Omental fat pad (tissue), 4 donors: ENCODE data around the gene CNTLN. TPM values are rescaled to one million over a fixed set of nuclear protein-coding genes. Genes with fewer than 3 reads are reported as not detected.

Source experiments
- ATAC-seq: fragments of 150-250 bp; one replicate; pipeline ENCODE4 v1.9.1; 2016; ENCODE audit warnings: mild to moderate bottlenecking, moderate library complexity; ENCODE audit not compliant: low FRiP score
- DNase-seq: peaks from one replicate; pipeline ENCODE4 v3.0.0-alpha.2; 2019; ENCODE audit warnings: low spot score
- CTCF ChIP-seq, 3 donors: fragments of 450-650 bp; IDR thresholded peaks; one replicate each; pipeline ENCODE4 v1.5.1; 2016 to 2017; ENCODE audit warnings: antibody characterized with exemption in 3 of 3, mild to moderate bottlenecking in 3 of 3, moderate library complexity in 2 of 3
- total RNA-seq, 4 donors: library from RNA; depleted of rRNA; stranded (reverse); fragments of >200 nt; gene quantifications; one replicate each; pipeline ENCODE4 v1.1.0, GENCODE V29; 2016

Gene CNTLN
- total RNA-seq, 4 donors from 2014 or later = 7.7 to 21.1 (median 13.0) TPM

GRCh38 chr9:17470036-17470813 is 335.4 kb downstream of the CNTLN start:
- DNase-seq (no peak), ATAC-seq (no peak)
- no peak for TF ChIP-seq CTCF (IDR thresholded peaks at IDR 0.05)

- DNase-seq (no peak), ATAC-seq (no peak)
- no peak for TF ChIP-seq CTCF (IDR thresholded peaks at IDR 0.05)
Observed at GRCh38 chr9:17472126-17472525, 337.3 kb downstream of the CNTLN start.

GRCh38 chr9:17476401-17476800 is 341.6 kb downstream of the CNTLN start:
- DNase-seq (no peak), ATAC-seq (no peak)
- no peak for TF ChIP-seq CTCF (IDR thresholded peaks at IDR 0.05)

- no peak for TF ChIP-seq CTCF (IDR thresholded peaks at IDR 0.05)
- ATAC-seq = no peak
- DNase-seq = no peak
Observed at GRCh38 chr9:17477816-17478215, 343.0 kb downstream of the CNTLN start.

DNA sequence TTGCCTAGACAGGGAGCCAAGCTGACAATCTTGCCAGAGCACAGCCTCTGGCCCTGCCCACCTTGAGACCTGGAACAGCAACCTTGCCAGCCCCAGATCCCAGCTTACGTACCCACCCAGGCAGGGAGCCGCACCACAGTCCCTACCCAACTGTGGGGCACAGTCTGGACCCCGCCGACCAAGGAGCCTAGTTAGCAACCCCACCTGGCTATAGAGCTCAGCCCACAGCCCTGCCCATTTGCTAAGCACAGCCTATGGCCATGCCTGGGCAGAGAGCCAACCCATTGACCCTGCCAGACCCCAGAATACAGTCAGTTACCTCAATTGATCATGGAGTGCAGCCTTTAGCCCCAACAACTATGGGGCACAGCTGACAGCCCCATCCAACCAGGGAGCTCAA is 346.1 kb downstream of the CNTLN start:
- DNase-seq = no peak
- TF ChIP-seq CTCF (IDR thresholded peaks at IDR 0.05) = no peak
- no peak for ATAC-seq

DNA sequence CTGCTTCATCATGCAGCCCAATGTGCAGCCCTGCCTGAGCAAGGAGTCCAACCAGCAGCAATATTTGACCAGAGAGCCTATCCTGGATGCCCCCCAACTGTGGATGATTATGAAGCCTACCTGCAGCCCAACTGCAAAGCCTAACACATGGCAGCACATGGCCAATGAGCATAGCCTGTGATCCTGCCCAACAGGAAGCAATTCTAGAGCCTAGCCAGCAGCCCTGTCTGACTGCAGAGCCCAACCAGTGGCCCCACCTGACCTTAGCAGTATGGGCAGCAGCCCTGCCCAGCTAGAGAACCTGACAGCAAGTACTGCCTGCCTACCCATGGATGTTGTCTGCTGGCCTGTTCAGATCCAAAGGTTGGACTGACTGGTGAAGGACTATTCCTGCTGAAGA is 346.7 kb downstream of the CNTLN start:
- no peak for TF ChIP-seq CTCF (IDR thresholded peaks at IDR 0.05)
- DNase-seq (no peak), ATAC-seq (no peak)

DNA sequence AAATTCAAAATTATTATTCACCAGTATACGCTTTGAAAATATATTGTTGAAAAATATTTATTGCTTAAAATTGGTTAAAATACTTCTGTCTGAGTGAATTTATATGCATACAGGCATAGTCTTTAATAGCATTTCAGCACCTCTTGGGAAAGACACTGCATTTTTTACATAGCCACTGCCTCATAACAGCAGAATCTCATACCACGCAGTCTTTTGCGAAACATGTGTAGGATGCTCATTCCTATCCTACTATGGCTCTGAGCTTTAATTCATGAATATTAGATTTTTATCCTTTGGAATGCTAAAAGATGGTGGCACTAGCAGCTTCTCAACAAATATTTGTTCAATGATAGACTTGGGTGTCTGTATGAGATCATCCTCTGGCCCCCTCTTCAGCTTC is 350.1 kb downstream of the CNTLN start:
- TF ChIP-seq CTCF (IDR thresholded peaks at IDR 0.05) = no peak
- ATAC-seq = no peak
- no peak for DNase-seq
